K562 (cell line): ENCODE measurements around the gene LBR. TPM values are rescaled to one million over a fixed set of nuclear protein-coding genes. Genes with fewer than 3 reads are reported as not detected.

ENCODE experiments used
- BCOR ChIP-seq: fragments of 450-650 bp; IDR thresholded peaks from 2 replicates; pipeline ENCODE4 v1.6.1; 2016
- CBX1 ChIP-seq: sonication (generic); IDR thresholded peaks from 2 replicates; pipeline ENCODE4 v1.6.1; 2016; ENCODE audit warnings: antibody characterized with exemption, low read depth, mild to moderate bottlenecking
- EZH2 ChIP-seq: IDR thresholded peaks from 2 replicates; pipeline ENCODE4 v1.6.1; 2012; ENCODE audit warnings: low read depth, mild to moderate bottlenecking, inconsistent platforms, low read length, borderline replicate concordance
- FOXJ2 ChIP-seq: fragments of 200-800 bp; sonication (Bioruptor generic); IDR thresholded peaks from 2 replicates; pipeline ENCODE4 v1.6.1; 2016; ENCODE audit warnings: missing genetic modification characterization, missing compliant biosample characterization
- HOXB6 ChIP-seq: fragments of 250-450 bp; sonication (Bioruptor Pico); IDR thresholded peaks from 2 replicates; pipeline ENCODE4 v1.5.1; 2022; ENCODE audit warnings: mild to moderate bottlenecking, borderline replicate concordance
- MEIS2 ChIP-seq: fragments of 450-650 bp; IDR thresholded peaks from 2 replicates; pipeline ENCODE4 v1.6.1; 2014; ENCODE audit warnings: mild to moderate bottlenecking; ENCODE audit not compliant: partially characterized antibody
- NR2C2 ChIP-seq, 2 experiments: fragments of 200-800 bp in 1 of 2; sonication (Bioruptor generic) in 1 of 2; sonication (generic) in 1 of 2; formaldehyde crosslinking in 1 of 2; IDR thresholded peaks; 2 replicates each; pipeline versions ENCODE4 v1.6.1 to v1.8.0; 2016 to 2022; ENCODE audit warnings: mild to moderate bottlenecking in 1 of 2, missing compliant biosample characterization in 1 of 2, missing genetic modification characterization in 1 of 2, missing genetic modification reagents in 1 of 2
- RHOXF2B ChIP-seq: fragments of 250-450 bp; sonication (Bioruptor Pico); conservative IDR thresholded peaks from 2 replicates; pipeline ENCODE4 v1.5.1; 2021
- SAFB ChIP-seq: fragments of 200-400 bp; formaldehyde crosslinking; IDR thresholded peaks from 2 replicates; pipeline ENCODE4 v1.6.1; 2017; ENCODE audit warnings: low read depth, low read length, borderline replicate concordance
- SMARCB1 ChIP-seq: IDR thresholded peaks from 2 replicates; pipeline ENCODE4 v1.6.1; 2011; ENCODE audit warnings: improper control_type of control experiment, low read depth; ENCODE audit not compliant: insufficient read length
- TARDBP ChIP-seq: fragments of 450-650 bp; IDR thresholded peaks from 2 replicates; pipeline ENCODE4 v1.6.1; 2016
- TCFL5 ChIP-seq: fragments of 250-450 bp; sonication (Bioruptor Pico); conservative IDR thresholded peaks from 2 replicates; pipeline ENCODE4 v1.6.1; 2021; ENCODE audit warnings: mild to moderate bottlenecking, moderate library complexity, matching md5 sums
- polyA plus RNA-seq, 8 experiments: library from polyadenylated mRNA; depleted of rRNA in 4 of 8; stranded (reverse) in 5 of 8; unstranded in 3 of 8; fragments of >200 nt; fragmentation: Nextera tagmentation in 2 of 8; fragmentation: Illumina TruSeq in 1 of 8; extraction: Ambion mirVana in 2 of 8; extraction: Trizol in 1 of 8; gene quantifications; 2 replicates each; pipeline versions ENCODE4 v1.2.1 to v1.2.3, GENCODE V29; 2011 to 2014; ENCODE audit warnings: inconsistent platforms in 1 of 8, missing spikeins in 1 of 8
- total RNA-seq, 7 experiments: library from RNA; depleted of rRNA in 6 of 7; stranded (reverse); fragments of >200 nt in 6 of 7; fragmentation: Illumina TruSeq in 2 of 7; extraction: Trizol in 2 of 7; gene quantifications; 2 replicates each; pipeline versions ENCODE4 v1.2.1 to v1.2.3, GENCODE V29; 2011 to 2021; ENCODE audit warnings: low replicate concordance in 1 of 7
- TF ChIP-seq, protein P1 (sequence below): fragments of 250-450 bp; sonication (Bioruptor Pico); IDR thresholded peaks from 2 replicates; pipeline ENCODE4 v1.9.0; 2021; ENCODE audit warnings: mild to moderate bottlenecking, inconsistent platforms
- TF ChIP-seq, protein P2 (sequence below): fragments of 250-450 bp; sonication (Bioruptor Pico); IDR thresholded peaks from 2 replicates; pipeline ENCODE4 v1.4.0; 2020; ENCODE audit warnings: mild to moderate bottlenecking, moderate library complexity, borderline replicate concordance

LBR gene
- total and polyA plus RNA-seq, 9 of the 15 experiments (the other 6 are each of a cell fraction or from before 2014, with no cell fraction given) = 102 to 229 (median 197) TPM

DNA sequence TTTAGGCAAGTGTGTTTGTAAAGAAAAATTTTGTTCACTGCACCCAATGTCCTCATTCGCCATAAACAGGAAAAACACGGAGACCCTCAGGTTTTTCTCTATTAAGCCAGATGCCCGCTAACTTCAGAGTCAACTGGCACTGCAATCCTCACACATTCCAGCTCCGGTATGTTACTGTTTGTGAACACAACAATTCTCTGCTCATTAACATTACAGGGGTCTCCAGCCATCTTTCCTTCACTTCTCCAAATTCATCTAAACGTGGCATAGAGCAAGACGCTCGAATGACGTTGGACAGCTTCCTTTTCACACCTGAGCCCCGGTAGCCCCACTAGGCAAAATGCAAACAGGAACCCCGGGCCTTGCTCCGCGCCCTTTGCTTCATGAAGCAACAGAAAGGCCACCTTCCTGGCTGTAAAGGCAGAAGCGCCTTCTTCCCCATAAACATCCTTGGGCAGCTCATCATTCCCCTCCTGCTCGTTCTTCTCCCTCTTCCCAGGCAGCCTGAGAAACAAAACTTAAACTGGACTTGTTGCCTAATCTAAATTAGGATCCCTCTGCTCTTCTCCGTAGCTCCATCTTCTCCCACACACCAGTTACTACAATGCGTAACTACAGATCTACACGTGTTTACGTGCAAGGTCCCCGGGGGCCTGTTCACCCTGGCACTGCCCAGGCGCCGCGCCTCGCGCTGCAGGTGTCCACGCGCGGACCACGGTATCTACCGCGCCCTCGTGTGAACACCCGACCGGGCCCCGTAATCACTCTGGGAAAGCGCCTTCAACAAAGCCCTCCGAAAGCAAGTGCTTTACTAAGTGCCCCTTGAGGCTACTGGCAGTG lies 1.2 kb downstream of the LBR start (continued):
- TF ChIP-seq, protein P1, sequence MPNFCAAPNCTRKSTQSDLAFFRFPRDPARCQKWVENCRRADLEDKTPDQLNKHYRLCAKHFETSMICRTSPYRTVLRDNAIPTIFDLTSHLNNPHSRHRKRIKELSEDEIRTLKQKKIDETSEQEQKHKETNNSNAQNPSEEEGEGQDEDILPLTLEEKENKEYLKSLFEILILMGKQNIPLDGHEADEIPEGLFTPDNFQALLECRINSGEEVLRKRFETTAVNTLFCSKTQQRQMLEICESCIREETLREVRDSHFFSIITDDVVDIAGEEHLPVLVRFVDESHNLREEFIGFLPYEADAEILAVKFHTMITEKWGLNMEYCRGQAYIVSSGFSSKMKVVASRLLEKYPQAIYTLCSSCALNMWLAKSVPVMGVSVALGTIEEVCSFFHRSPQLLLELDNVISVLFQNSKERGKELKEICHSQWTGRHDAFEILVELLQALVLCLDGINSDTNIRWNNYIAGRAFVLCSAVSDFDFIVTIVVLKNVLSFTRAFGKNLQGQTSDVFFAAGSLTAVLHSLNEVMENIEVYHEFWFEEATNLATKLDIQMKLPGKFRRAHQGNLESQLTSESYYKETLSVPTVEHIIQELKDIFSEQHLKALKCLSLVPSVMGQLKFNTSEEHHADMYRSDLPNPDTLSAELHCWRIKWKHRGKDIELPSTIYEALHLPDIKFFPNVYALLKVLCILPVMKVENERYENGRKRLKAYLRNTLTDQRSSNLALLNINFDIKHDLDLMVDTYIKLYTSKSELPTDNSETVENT (CRISPR knock-in tag) = no peak
- peak; percentile 20; the same call in 1 of the 2 replicates for TF ChIP-seq SAFB
- no peak for TF ChIP-seq TARDBP
- TF ChIP-seq, protein P2, sequence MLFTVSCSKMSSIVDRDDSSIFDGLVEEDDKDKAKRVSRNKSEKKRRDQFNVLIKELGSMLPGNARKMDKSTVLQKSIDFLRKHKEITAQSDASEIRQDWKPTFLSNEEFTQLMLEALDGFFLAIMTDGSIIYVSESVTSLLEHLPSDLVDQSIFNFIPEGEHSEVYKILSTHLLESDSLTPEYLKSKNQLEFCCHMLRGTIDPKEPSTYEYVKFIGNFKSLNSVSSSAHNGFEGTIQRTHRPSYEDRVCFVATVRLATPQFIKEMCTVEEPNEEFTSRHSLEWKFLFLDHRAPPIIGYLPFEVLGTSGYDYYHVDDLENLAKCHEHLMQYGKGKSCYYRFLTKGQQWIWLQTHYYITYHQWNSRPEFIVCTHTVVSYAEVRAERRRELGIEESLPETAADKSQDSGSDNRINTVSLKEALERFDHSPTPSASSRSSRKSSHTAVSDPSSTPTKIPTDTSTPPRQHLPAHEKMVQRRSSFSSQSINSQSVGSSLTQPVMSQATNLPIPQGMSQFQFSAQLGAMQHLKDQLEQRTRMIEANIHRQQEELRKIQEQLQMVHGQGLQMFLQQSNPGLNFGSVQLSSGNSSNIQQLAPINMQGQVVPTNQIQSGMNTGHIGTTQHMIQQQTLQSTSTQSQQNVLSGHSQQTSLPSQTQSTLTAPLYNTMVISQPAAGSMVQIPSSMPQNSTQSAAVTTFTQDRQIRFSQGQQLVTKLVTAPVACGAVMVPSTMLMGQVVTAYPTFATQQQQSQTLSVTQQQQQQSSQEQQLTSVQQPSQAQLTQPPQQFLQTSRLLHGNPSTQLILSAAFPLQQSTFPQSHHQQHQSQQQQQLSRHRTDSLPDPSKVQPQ (CRISPR knock-in tag) = no peak
- no peak; the same call in 1 of the 2 replicates for TF ChIP-seq NR2C2 (CRISPR knock-in tag; IDR thresholded peaks at IDR 0.05)
- TF ChIP-seq NR2C2 (tag; IDR thresholded peaks at IDR 0.05) = no peak
- TF ChIP-seq HOXB6 (CRISPR knock-in tag) = no peak
- TF ChIP-seq MEIS2 = no peak
- no peak for TF ChIP-seq CBX1
- TF ChIP-seq FOXJ2 = no peak
- TF ChIP-seq TCFL5 (CRISPR knock-in tag) = no peak
- no peak for TF ChIP-seq SMARCB1
- TF ChIP-seq EZH2 = no peak
- TF ChIP-seq BCOR = no peak
- TF ChIP-seq RHOXF2B (CRISPR knock-in tag) = no peak
